NCI-H1694 (cell line): ENCODE results near the gene KCNJ14.
"Not testable (repeated sequence)": the region's sequence is repeated elsewhere in the genome, so short reads cannot be mapped to it uniquely, and the experiment has no call there.

Experiments
- DNase-seq: peaks from one replicate; lab custom pipeline; 2025; lab: John Stamatoyannopoulos, UW

Gene KCNJ14

GRCh38 chr19:48471836-48472235 is 16.5 kb downstream of the KCNJ14 start:
- DNase-seq = no peak

- no peak for DNase-seq
These were observed 18.0 kb downstream of the KCNJ14 start for GRCh38 chr19:48473161-48473966.

- DNase-seq = no peak
These were observed 18.8 kb downstream of the KCNJ14 start for GRCh38 chr19:48474084-48474592.

- no peak for DNase-seq
These were observed 20.1 kb downstream of the KCNJ14 start for GRCh38 chr19:48475369-48476068.

GRCh38 chr19:48476176-48476575 is 20.8 kb downstream of the KCNJ14 start:
- DNase-seq = no peak

GRCh38 chr19:48477067-48477685 is 21.8 kb downstream of the KCNJ14 start:
- no peak for DNase-seq

GRCh38 chr19:48477698-48478338 is 22.4 kb downstream of the KCNJ14 start:
- no peak for DNase-seq

GRCh38 chr19:48478339-48479256 is 23.2 kb downstream of the KCNJ14 start:
- DNase-seq = no peak

GRCh38 chr19:48479686-48480085 is 24.3 kb downstream of the KCNJ14 start:
- DNase-seq = no peak

- DNase-seq = no peak
These were observed 24.8 kb downstream of the KCNJ14 start for GRCh38 chr19:48480183-48480557.

- DNase-seq = no peak
These were observed 25.5 kb downstream of the KCNJ14 start for GRCh38 chr19:48480558-48481500.

GRCh38 chr19:48481846-48482639 is 26.7 kb downstream of the KCNJ14 start:
- DNase-seq = no peak

- no peak for DNase-seq
These were observed 27.9 kb downstream of the KCNJ14 start for GRCh38 chr19:48483301-48483700.

GRCh38 chr19:48484247-48484893 is 29.0 kb downstream of the KCNJ14 start:
- DNase-seq = no peak

GRCh38 chr19:48484931-48485612 is 29.7 kb downstream of the KCNJ14 start:
- no peak for DNase-seq

- DNase-seq = not testable (repeated sequence)
These were observed 31.3 kb downstream of the KCNJ14 start for GRCh38 chr19:48486706-48487105.

- no peak for DNase-seq
These were observed 32.2 kb downstream of the KCNJ14 start for GRCh38 chr19:48487544-48487943.

GRCh38 chr19:48487948-48488347 is 32.6 kb downstream of the KCNJ14 start:
- no peak for DNase-seq
